Keratinocyte (primary cell): ENCODE measurements around the gene SNX19. TPM values are rescaled to one million over a fixed set of nuclear protein-coding genes. Genes with fewer than 3 reads are reported as not detected.

ENCODE experiments used
- DNase-seq: peaks from one replicate; pipeline ENCODE4 v3.0.0-alpha.2; 2011; ENCODE audit warnings: low read depth, missing footprints, low spot score
- FAIRE-seq: peaks from 2 replicates; lab custom pipeline; 2011; peaks lifted over from hg19 to GRCh38; lab: Jason Lieb, UNC
- H2AFZ ChIP-seq: 2 replicates; pipeline ENCODE4 v1.6.0; 2012; ENCODE audit warnings: low read length, control low read depth, inconsistent platforms; ENCODE audit not compliant: control insufficient read depth
- H3K27ac ChIP-seq: 2 replicates; pipeline ENCODE4 v1.5.1; 2011; ENCODE audit warnings: low read length; ENCODE audit not compliant: control insufficient read depth, insufficient read depth
- H3K27me3 ChIP-seq: 3 replicates; pipeline ENCODE4 v1.6.0; 2011; ENCODE audit warnings: low read length; ENCODE audit not compliant: control insufficient read depth, insufficient read depth; ENCODE audit errors: extremely low read depth
- H3K36me3 ChIP-seq, 2 experiments: 2 replicates in 1 of 2; 3 replicates in 1 of 2; pipeline ENCODE4 v1.5.1; 2011; ENCODE audit warnings: low read length in 2 of 2, mild to moderate bottlenecking in 1 of 2; ENCODE audit not compliant: control insufficient read depth in 2 of 2, insufficient read depth in 2 of 2; ENCODE audit errors: extremely low read depth in 1 of 2
- H3K4me1 ChIP-seq: 3 replicates; pipeline ENCODE4 v1.5.1; 2011; ENCODE audit warnings: low read length; ENCODE audit not compliant: control insufficient read depth, insufficient read depth; ENCODE audit errors: extremely low read depth
- H3K4me2 ChIP-seq: 3 replicates; pipeline ENCODE4 v1.6.0; 2011; ENCODE audit warnings: low read depth, low read length; ENCODE audit not compliant: control insufficient read depth, insufficient read depth; ENCODE audit errors: extremely low read depth
- H3K4me3 ChIP-seq, 3 experiments: fragments of 200-600 bp in 1 of 3; sonication (generic) in 1 of 3; 2 replicates in 2 of 3; 3 replicates in 1 of 3; pipeline ENCODE4 v1.5.1; 2011 to 2016; ENCODE audit warnings: low read length in 3 of 3, mild to moderate bottlenecking in 3 of 3, control low read depth in 2 of 3, inconsistent platforms in 1 of 3, low read depth in 1 of 3, mixed read lengths in 1 of 3, mixed run types in 1 of 3, moderate library complexity in 1 of 3; ENCODE audit not compliant: control insufficient read depth in 2 of 3, insufficient read depth in 2 of 3; ENCODE audit errors: extremely low read depth in 1 of 3
- H3K79me2 ChIP-seq: 2 replicates; pipeline ENCODE4 v1.6.0; 2012; ENCODE audit warnings: low read length; ENCODE audit not compliant: control insufficient read depth, insufficient read depth
- H3K9ac ChIP-seq: 3 replicates; pipeline ENCODE4 v1.6.0; 2011; ENCODE audit warnings: low read length; ENCODE audit not compliant: control insufficient read depth, insufficient read depth; ENCODE audit errors: extremely low read depth
- H3K9me1 ChIP-seq: 3 replicates; pipeline ENCODE4 v1.6.0; 2011; ENCODE audit warnings: low read length; ENCODE audit not compliant: control insufficient read depth, insufficient read depth; ENCODE audit errors: extremely low read depth
- H3K9me3 ChIP-seq: 2 replicates; pipeline ENCODE4 v1.5.1; 2012; ENCODE audit warnings: low read depth, low read length; ENCODE audit not compliant: control insufficient read depth
- H4K20me1 ChIP-seq: 3 replicates; pipeline ENCODE4 v1.6.0; 2011; ENCODE audit warnings: low read length; ENCODE audit not compliant: control insufficient read depth, insufficient read depth; ENCODE audit errors: extremely low read depth
- EZH2 ChIP-seq: IDR thresholded peaks from one replicate; pipeline ENCODE4 v1.6.1; 2012; ENCODE audit warnings: inconsistent platforms, mild to moderate bottlenecking, low read length, moderate library complexity
- dilution Hi-C: fragments of 300-500 bp; cut with MboI; formaldehyde crosslinking; loops from one replicate; pipeline ENCODE4 v1.7.0; 2020; ENCODE audit warnings: low sequenced_read_pairs; ENCODE audit not compliant: extremely low pct_ligation_motif_present
- polyA plus RNA-seq, 5 experiments: library from polyadenylated mRNA; depleted of rRNA in 3 of 5; stranded (reverse) in 3 of 5; stranded (forward) in 1 of 5; unstranded in 1 of 5; fragments of >200 nt; gene quantifications; 1 replicate in 1 of 5; 2 replicates in 3 of 5; 3 replicates in 1 of 5; pipeline versions ENCODE4 v1.2.1 to v1.2.3, GENCODE V29; 2011 to 2012; ENCODE audit warnings: missing spikeins in 2 of 5, low read depth in 1 of 5, low replicate concordance in 1 of 5
- TF ChIP-seq, protein P1 (sequence below), 3 experiments: IDR thresholded peaks in 1 of 3; conservative IDR thresholded peaks in 1 of 3; optimal IDR thresholded peaks in 1 of 3; 2 replicates in 2 of 3; 3 replicates in 1 of 3; pipeline versions ENCODE3 to v1.5.1; 2011; ENCODE audit warnings: low read length in 3 of 3, mild to moderate bottlenecking in 3 of 3, moderate library complexity in 2 of 3, control low read depth in 1 of 3, inconsistent platforms in 1 of 3; ENCODE audit not compliant: insufficient read depth in 2 of 3; ENCODE audit errors: extremely low read depth in 1 of 3

SNX19 gene
- polyA plus RNA-seq, 1 donor (not counting 4 experiments of a cell fraction or from before 2014, with no cell fraction given): 29.1 TPM

DNA sequence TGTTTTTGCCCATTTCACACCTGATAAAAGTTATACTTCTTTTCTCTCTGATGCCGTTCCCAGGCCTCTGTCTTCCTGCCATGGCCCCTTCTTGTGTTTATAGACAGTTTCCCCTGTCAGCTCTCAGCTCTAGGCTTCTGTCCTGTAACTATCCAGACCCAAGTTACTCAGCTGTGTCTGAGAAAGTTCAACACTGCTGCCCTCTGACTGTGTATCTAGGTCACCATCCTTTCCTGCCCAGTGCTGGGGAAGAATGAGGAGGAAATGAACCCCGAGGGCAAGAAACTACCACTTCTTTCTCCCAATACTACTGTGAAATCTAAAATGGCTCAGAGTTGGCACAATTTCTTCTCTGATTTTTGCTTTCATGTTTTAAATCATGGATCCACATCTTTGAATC lies 29.6 kb downstream of the SNX19 start:
- Histone ChIP-seq H4K20me1 (no peaks in the 10 kb centered on the region), H3K9me3 (no peaks in the 10 kb centered on the region), H3K4me3 (no peak overlapping the region), H3K9me1 (peaks cover 3% of the 10 kb centered on the region), H3K79me2 (no peaks in the 10 kb centered on the region), H3K36me3 (peaks cover 13 to 21% of the 10 kb centered on the region in 2 experiments), H3K4me2 (no peak overlapping the region), H2AFZ (no peak overlapping the region), H3K27ac (no peak overlapping the region), H3K9ac (no peak overlapping the region), H3K4me1 (peaks cover 7% of the 10 kb centered on the region), H3K27me3 (no peaks in the 10 kb centered on the region)
- FAIRE-seq (no peak), DNase-seq (no peak)
- dilution Hi-C loops: no loop called here
- no peak for TF ChIP-seq EZH2

DNA sequence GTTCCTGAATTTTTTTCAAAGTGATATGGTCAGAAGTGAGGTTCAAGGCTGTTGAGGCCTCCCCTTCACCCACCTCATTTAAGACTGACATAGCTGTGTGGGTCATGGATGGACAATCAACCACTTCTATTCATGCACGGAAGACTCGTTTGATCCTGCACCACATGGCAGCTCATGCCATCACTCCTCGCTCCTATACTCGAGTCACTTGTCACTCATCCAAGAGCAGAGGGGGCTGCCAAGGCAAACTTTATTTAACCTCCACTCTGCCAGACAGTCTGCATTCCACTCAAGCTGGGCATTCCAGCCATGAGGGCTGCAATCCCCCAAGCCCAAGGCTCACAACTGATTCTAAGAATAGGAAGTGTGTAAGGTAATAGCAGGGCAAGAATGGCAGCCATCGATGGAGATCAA lies 34.1 kb downstream of the SNX19 start:
- DNase-seq (no peak), FAIRE-seq (no peak)
- Histone ChIP-seq H3K4me2 (no peak overlapping the region), H3K79me2 (no peaks in the 10 kb centered on the region), H3K27ac (no peak overlapping the region), H4K20me1 (no peaks in the 10 kb centered on the region), H3K27me3 (no peaks in the 10 kb centered on the region), H3K36me3 (peaks cover 25 to 41% of the 10 kb centered on the region in 2 experiments), H3K9me3 (no peaks in the 10 kb centered on the region), H3K9ac (no peak overlapping the region), H3K4me1 (peaks cover 7% of the 10 kb centered on the region), H2AFZ (no peak overlapping the region), H3K4me3 (no peak overlapping the region), H3K9me1 (peaks cover 3% of the 10 kb centered on the region)
- TF ChIP-seq, protein P1, sequence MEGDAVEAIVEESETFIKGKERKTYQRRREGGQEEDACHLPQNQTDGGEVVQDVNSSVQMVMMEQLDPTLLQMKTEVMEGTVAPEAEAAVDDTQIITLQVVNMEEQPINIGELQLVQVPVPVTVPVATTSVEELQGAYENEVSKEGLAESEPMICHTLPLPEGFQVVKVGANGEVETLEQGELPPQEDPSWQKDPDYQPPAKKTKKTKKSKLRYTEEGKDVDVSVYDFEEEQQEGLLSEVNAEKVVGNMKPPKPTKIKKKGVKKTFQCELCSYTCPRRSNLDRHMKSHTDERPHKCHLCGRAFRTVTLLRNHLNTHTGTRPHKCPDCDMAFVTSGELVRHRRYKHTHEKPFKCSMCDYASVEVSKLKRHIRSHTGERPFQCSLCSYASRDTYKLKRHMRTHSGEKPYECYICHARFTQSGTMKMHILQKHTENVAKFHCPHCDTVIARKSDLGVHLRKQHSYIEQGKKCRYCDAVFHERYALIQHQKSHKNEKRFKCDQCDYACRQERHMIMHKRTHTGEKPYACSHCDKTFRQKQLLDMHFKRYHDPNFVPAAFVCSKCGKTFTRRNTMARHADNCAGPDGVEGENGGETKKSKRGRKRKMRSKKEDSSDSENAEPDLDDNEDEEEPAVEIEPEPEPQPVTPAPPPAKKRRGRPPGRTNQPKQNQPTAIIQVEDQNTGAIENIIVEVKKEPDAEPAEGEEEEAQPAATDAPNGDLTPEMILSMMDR (optimal IDR thresholded peaks at IDR 0.05 in 1 of 3, IDR thresholded peaks at IDR 0.05 in 1 of 3, conservative IDR thresholded peaks at IDR 0.05 in 1 of 3; ENCODE audit: extremely low read depth in 1 of 3, insufficient read depth in 2 of 3, low read length in 3 of 3): no peak
- TF ChIP-seq EZH2: no peak
- dilution Hi-C loops: no loop called here
